IPS DF 19.7 (cell line): ENCODE measurements around the gene HFM1.

ENCODE experiments used
- DNase-seq: peaks from one replicate; pipeline ENCODE4 v3.0.0-alpha.2; 2013; ENCODE audit warnings: low read depth, low spot score

HFM1 gene

GRCh38 chr1:91261655-91262054, 143.0 kb downstream of the HFM1 start:
- no peak for DNase-seq

GRCh38 chr1:91245435-91245834, 159.2 kb downstream of the HFM1 start:
- DNase-seq = no peak

- DNase-seq = no peak
Measured at GRCh38 chr1:91244737-91245136, 159.9 kb downstream of the HFM1 start.

- no peak for DNase-seq
Measured at GRCh38 chr1:91243171-91243570, 161.5 kb downstream of the HFM1 start.

- DNase-seq = no peak
Measured at GRCh38 chr1:91234181-91234580, 170.5 kb downstream of the HFM1 start.

GRCh38 chr1:91226741-91227140, 177.9 kb downstream of the HFM1 start:
- DNase-seq = no peak

- DNase-seq = no peak
Measured at GRCh38 chr1:91224878-91225277, 179.8 kb downstream of the HFM1 start.

GRCh38 chr1:91221017-91221416, 183.6 kb downstream of the HFM1 start:
- no peak for DNase-seq

GRCh38 chr1:91217911-91218310, 186.7 kb downstream of the HFM1 start:
- DNase-seq = no peak
